ENCODE results near the gene ERI2.
"Not testable (repeated sequence)": the region's sequence is repeated elsewhere in the genome, so short reads cannot be mapped to it uniquely, and the experiment has no call there.

ERI2 gene

DNA sequence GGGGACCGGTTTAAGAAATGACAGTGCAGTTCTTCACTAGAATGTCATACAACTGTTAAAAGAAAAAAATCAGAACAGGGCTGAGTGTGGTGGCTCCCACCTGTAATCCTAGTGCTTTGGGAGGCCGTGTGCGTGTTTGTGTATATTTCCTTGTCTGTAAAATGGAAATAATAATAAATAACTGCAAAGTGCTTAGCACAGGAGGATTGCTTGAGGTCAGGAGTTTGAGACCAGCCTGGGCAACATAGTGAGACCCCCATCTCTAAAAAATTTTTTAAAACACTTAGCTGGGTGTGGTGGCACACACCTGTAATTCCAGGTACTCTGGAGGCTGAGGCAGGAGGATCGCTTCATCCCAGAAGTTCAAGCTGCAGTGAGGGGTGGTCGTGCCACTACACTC is 40.0 kb downstream of the ERI2 start:
- TF ChIP-seq CTCF (IDR thresholded peaks at IDR 0.05; ENCODE audit: insufficient read depth, low read length, missing control alignments) = no peak
- POLR2A ChIA-PET = no interaction called here
- H3K4me3 ChIP-seq (ENCODE audit: low read depth, low read length) = no peak overlapping the region
- CTCF ChIA-PET = interaction anchor here (1.4 kb wide), 1 partner anchor 9 kb away, joined by 3 read pairs; no protein-coding TSS in a partner anchor
- DNase-seq (ENCODE audit: low read depth, low spot score) = no peak

- H3K4me3 ChIP-seq (ENCODE audit: low read depth, low read length) = no peak overlapping the region
- ChIA-PET POLR2A (no interaction called here), CTCF (interaction anchor here (1.3 to 2.9 kb wide), 4 partner anchors 9 to 14 kb away, joined by 3 to 22 read pairs (median 5); no protein-coding TSS in a partner anchor)
- DNase-seq (ENCODE audit: low read depth, low spot score) = no peak
- no peak for TF ChIP-seq CTCF (IDR thresholded peaks at IDR 0.05; ENCODE audit: insufficient read depth, low read length, missing control alignments)
These were observed 40.5 kb downstream of the ERI2 start for GRCh38 chr16:20765732-20766131.

- POLR2A ChIA-PET; DNase-seq (ENCODE audit: low read depth, low spot score); H3K4me3 ChIP-seq (ENCODE audit: low read depth, low read length): not testable (repeated sequence)
- CTCF ChIA-PET = interaction anchor here (1.2 to 2.9 kb wide), 3 partner anchors 11 to 34 kb away, joined by 4 to 22 read pairs (median 6); no protein-coding TSS in a partner anchor
These were observed 41.8 kb downstream of the ERI2 start for GRCh38 chr16:20764448-20764847.

- no peak for TF ChIP-seq CTCF (IDR thresholded peaks at IDR 0.05; ENCODE audit: insufficient read depth, low read length, missing control alignments)
- POLR2A ChIA-PET = no interaction called here
- CTCF ChIA-PET = interaction anchor here (2.9 kb wide), 1 partner anchor 11 kb away, joined by 22 read pairs; no protein-coding TSS in a partner anchor
- no peak for DNase-seq (ENCODE audit: low read depth, low spot score)
- peak within 1 kb of the TSS; percentile 52 for H3K4me3 ChIP-seq (ENCODE audit: low read depth, low read length)
These were observed 42.6 kb downstream of the ERI2 start, which contains the start of gene ACSM3 for GRCh38 chr16:20763461-20764232. Gene ACSM3, plus strand, starts transcription at chr16:20764014. Its CDS starts 6,021 bp downstream, at chr16:20770035.

- DNase-seq (ENCODE audit: low read depth, low spot score) = no peak
- TF ChIP-seq CTCF (IDR thresholded peaks at IDR 0.05; ENCODE audit: insufficient read depth, low read length, missing control alignments) = no peak
- ChIA-PET POLR2A (no interaction called here), CTCF (interaction anchor here (2.9 kb wide), 1 partner anchor 12 kb away, joined by 22 read pairs; no protein-coding TSS in a partner anchor)
- no peak overlapping the region for H3K4me3 ChIP-seq (ENCODE audit: low read depth, low read length)
These were observed 43.7 kb downstream of the ERI2 start for GRCh38 chr16:20762404-20763123.

DNA sequence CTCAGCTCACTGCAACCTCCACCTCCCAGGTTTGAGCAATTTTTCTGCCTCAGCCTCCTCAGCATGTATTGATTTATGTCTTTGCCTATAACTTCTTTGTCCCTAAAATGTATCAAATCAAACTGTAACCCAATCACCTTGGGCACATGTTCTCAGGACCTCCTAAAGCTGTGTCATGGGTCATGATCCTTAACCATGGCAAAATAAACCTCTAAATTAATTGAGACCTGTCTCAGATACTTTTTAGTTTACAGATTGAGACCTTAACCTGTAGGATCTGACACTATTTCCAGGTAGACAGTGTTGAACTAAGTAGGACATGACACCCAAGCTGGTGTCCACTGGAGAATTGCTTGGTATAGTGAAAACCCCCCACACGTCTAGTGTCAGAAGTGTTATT is 45.1 kb downstream of the ERI2 start:
- ChIA-PET CTCF (no interaction called here), POLR2A (no interaction called here)
- no peak overlapping the region for H3K4me3 ChIP-seq (ENCODE audit: low read depth, low read length)
- TF ChIP-seq CTCF (IDR thresholded peaks at IDR 0.05; ENCODE audit: insufficient read depth, low read length, missing control alignments) = no peak
- DNase-seq (ENCODE audit: low read depth, low spot score) = no peak
